OCI-LY3 (cell line): ENCODE results near the gene TRERF1.

Experiments used
- EZH2phosphoT487 ChIP-seq: fragments of 200-600 bp; shearing (Covaris generic); IDR thresholded peaks from 2 replicates; pipeline ENCODE4 v1.6.1; 2018; ENCODE audit warnings: antibody characterized with exemption, mixed run types, low read depth
- TF ChIP-seq, protein P1 (sequence below): fragments of 200-600, 300-600 bp; sonication (generic); IDR thresholded peaks from 2 replicates; pipeline ENCODE4 v1.5.1; 2014; ENCODE audit warnings: antibody characterized with exemption, low read length, low read depth

DNA sequence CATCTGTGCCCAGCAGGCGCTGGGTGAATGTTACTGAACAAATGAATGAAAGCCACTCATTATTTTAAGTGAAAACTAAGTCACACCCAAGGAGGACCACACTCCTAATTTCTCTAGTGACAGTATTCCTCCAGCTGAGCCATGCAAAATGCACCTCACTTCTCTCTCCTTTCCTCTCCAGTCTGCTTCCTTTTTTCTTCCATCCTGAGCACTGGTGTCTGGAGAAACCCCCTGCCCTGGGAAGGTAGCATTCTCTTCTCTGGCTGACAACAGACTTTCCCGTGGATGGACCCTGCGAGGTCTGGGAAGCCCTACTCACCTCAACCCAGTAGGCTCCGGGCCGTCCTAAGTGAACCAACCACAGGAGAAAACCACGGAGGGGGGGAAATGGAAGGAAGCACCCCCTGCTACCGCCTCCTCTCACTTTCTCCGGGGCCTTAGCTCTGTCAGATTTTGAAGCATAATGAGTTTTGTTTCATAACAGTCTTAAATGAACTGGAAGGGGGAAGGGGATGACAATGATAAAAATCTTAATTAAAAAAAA is 22.6 kb downstream of the TRERF1 start:
- TF ChIP-seq, protein P1, sequence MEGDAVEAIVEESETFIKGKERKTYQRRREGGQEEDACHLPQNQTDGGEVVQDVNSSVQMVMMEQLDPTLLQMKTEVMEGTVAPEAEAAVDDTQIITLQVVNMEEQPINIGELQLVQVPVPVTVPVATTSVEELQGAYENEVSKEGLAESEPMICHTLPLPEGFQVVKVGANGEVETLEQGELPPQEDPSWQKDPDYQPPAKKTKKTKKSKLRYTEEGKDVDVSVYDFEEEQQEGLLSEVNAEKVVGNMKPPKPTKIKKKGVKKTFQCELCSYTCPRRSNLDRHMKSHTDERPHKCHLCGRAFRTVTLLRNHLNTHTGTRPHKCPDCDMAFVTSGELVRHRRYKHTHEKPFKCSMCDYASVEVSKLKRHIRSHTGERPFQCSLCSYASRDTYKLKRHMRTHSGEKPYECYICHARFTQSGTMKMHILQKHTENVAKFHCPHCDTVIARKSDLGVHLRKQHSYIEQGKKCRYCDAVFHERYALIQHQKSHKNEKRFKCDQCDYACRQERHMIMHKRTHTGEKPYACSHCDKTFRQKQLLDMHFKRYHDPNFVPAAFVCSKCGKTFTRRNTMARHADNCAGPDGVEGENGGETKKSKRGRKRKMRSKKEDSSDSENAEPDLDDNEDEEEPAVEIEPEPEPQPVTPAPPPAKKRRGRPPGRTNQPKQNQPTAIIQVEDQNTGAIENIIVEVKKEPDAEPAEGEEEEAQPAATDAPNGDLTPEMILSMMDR: no peak
- no peak for TF ChIP-seq EZH2phosphoT487
